HG02840 (cell line): ENCODE measurements around the gene SLC16A9.
"Not testable (repeated sequence)": the region's sequence is repeated elsewhere in the genome, so short reads cannot be mapped to it uniquely, and the experiment has no call there.

Source experiments
- ATAC-seq: cut with Tn5 transposase; IDR thresholded peaks from one replicate; pipeline ENCODE4 v1.9.1; 2021; ENCODE audit warnings: mild to moderate bottlenecking, moderate library complexity, moderate number of reproducible peaks; ENCODE audit not compliant: unreplicated experiment, low FRiP score

SLC16A9 gene, protein sequence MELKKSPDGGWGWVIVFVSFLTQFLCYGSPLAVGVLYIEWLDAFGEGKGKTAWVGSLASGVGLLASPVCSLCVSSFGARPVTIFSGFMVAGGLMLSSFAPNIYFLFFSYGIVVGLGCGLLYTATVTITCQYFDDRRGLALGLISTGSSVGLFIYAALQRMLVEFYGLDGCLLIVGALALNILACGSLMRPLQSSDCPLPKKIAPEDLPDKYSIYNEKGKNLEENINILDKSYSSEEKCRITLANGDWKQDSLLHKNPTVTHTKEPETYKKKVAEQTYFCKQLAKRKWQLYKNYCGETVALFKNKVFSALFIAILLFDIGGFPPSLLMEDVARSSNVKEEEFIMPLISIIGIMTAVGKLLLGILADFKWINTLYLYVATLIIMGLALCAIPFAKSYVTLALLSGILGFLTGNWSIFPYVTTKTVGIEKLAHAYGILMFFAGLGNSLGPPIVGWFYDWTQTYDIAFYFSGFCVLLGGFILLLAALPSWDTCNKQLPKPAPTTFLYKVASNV

GRCh38 chr10:59709395-59710125, at the start of gene SLC16A9:
Gene SLC16A9, minus strand, starts transcription at chr10:59709850. Its CDS starts 25,559 bp downstream, at chr10:59684291.
- ATAC-seq = peak; percentile 80

GRCh38 chr10:59757966-59758365, 48.3 kb upstream of the SLC16A9 start:
- no peak for ATAC-seq

DNA sequence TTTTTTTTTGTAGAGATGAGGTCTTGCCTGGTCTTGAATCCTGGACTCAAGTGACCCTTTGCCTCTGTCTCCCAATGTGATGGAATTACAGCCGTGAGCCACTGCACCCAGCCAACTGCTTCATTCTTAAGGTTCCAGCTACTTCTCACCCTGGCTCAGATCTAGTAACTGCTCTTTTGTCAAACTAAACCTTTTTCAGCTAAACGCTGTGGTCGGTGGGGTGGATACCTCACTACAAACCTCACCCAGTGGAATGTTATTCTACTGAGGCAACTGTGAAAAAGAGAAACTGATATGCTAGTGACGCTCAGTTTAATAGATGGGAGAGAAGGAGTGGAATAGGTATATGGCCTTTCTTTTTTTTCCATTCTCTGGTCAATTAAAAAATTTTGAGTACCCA, 45.3 kb upstream of the SLC16A9 start:
- no peak for ATAC-seq

GRCh38 chr10:59753267-59753666, 43.6 kb upstream of the SLC16A9 start, which contains the start of gene MRLN:
Gene MRLN, minus strand, starts transcription at chr10:59753455.
- ATAC-seq = no peak

DNA sequence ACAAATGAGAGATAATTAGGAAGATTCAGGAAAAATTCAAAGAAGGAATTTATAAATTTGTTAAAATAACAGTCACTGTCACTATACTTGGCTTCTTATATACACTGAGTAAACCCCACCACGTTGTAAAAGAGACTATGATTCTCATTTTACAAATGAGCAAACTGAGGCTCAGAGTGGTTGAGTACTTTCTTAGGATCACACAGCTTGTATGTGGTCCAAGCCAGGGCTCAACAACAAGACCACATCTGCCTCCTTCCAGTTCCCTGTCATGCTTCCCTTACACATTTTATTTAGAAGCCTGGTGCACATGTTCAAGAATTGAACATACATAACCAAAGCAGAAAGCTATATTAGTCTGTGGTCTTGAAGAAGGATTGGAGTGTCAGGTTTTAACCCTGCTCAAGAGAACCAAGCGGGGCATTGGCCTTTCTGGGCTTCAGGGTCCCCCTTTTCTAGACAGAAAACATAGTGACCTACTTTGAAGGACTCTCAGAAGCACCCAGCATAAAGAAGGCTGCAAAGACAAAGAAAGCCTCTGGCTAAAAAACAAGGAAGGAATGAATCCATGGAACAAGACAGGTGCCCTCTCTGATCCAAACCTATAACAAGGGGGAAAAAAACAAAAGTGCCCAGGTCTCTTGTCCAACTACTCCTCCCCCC, 42.8 kb upstream of the SLC16A9 start:
- ATAC-seq = no peak

DNA sequence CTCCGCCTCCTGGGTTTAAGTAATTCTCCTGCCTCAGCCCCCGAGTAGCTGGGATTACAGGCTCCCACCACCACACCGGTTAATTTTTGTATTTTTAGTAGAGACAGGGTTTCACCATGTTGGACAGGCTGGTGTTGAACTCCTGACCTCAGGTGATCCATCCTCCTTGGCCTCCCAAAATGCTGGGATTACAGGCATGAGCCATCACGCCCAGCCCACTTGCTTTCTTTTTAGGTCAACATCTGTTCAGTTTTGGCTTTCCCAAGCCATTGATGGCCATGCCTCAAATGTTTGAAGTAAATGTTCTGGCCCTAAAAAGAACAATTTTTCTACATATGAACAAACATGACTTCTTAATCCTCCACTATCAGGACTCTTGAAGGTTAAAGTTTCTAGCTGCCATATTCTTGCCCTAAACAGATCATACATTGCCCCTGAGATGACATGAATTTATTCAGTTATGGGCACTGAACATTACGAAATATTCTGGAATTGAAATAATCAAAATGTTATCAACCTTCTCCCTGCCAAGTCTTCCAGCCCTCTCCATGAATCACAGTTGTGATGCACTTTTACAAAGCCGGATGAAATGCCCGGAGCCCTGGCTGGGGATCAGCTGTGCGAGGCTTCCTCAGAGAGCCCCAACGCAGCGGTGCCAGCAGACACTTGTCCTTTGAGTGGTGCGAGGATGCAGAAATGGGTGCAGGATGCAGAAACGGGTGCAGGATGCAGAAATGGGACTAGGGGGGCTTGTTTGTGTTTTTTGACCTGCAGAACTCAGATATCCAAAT, 40.7 kb upstream of the SLC16A9 start:
- no peak for ATAC-seq

- ATAC-seq = no peak
These were observed 39.2 kb upstream of the SLC16A9 start for GRCh38 chr10:59748834-59749233.

GRCh38 chr10:59745163-59745650, 35.6 kb upstream of the SLC16A9 start:
- ATAC-seq = no peak

DNA sequence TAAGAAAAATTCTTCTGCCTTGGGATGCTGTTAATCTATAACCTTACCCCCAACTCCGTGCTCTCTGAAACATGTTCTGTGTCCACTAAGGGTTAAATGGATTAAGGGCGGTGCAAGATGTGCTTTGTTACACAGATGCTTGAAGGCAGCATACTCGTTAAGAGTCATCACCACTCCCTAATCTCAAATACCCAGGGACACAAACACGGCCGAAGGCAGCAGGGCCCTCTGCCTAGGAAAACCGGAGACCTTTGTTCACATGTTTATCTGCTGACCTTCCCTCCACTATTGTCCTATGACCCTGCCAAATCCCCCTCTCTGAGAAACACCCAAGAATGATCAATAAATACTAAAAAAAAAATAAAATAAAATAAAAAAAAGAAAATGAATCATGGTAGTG, 35.1 kb upstream of the SLC16A9 start:
- not testable (repeated sequence) for ATAC-seq

DNA sequence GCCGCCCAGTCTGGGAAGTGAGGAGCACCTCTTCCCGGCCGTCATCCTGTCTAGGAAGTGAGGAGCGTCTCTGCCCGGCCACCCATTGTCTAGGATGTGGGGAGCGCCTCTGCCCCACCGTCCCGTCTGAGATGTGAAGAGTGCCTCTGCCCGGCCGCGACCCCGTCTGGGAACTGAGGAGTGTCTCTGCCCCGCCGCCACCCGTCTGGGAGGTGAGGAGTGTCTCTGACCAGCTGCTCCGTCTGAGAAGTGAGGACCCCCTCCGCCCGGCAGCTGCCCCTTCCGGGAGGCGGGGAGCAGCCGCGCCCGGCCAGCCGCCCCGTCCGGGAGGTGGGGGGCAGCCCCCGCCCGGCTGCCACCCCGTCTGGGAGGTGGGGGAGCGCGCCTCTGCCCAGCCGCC, 34.5 kb upstream of the SLC16A9 start:
- not testable (repeated sequence) for ATAC-seq

DNA sequence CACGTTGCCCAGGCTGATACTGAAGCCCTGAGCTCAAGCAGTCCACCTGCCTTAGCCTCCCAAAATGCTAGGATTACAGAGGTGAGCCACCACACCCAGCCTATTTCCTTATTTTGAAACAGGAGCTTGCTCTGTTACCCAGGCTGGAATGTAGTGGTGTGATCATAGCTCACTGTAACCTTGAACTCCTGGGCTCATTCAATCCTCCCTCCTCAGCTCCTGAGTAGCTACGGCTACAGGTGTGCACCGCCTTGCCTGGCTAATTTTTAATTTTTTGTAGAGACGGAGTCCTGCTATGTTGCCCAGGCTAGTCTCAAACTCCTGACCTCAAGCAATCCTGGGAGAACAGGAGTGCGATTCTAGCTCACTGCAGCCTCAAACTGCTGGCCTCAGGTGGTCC, 31.9 kb upstream of the SLC16A9 start:
- no peak for ATAC-seq

DNA sequence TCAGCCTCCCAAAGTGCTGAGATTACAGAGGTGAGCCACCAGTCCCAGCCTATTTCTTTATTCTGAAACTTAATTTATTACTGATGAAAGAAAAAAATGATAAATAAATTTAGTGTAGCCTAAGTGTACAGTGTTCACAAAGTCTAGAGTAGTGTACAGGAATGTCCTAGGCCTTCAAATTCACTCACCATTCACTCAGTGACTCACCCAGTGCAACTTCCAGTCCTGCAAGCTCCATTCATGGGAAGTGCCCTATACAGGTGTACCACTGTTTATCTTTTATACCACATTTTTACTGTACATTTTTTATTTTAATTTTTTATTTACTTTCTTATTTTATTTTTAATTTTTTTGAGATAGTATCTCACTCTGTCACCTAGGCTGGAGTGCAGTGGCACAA, 31.4 kb upstream of the SLC16A9 start:
- ATAC-seq = no peak

DNA sequence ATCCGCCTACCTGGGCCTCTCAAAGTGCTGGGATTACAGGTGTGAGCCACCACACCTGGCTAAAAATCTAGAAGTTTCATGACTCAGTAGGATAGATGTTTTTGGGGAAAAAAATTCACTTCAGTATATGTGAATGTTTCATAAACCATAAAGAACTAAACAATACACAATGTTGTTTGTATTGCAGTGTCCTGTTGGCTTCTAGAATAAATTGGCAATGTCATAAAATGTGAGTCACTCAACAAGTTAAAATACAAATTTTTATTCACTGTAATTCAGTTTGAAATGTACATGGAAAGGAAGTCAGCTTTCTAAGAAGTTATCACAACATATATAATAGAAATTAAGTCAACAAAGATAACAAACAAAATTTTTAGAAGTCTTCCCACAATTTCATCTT, 27.1 kb upstream of the SLC16A9 start:
- no peak for ATAC-seq

DNA sequence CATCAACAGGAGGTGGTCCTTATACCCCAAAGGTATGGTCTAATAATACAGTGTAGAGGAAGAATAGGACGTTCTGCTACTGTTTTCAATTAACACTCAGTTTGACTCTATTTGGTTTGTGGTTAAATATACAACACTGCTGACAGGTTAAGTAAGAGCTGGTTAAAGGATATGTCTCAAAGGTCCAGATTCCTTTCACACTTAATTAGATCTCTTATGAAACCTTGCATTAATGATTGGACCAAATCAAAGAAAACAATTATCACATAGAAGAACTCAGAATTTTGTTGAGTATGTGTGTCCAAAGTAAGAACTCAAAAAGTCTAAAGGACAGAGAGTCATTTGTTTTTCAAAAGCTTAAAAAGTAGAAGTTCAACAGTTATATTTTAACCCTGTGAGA, 25.6 kb upstream of the SLC16A9 start:
- no peak for ATAC-seq

DNA sequence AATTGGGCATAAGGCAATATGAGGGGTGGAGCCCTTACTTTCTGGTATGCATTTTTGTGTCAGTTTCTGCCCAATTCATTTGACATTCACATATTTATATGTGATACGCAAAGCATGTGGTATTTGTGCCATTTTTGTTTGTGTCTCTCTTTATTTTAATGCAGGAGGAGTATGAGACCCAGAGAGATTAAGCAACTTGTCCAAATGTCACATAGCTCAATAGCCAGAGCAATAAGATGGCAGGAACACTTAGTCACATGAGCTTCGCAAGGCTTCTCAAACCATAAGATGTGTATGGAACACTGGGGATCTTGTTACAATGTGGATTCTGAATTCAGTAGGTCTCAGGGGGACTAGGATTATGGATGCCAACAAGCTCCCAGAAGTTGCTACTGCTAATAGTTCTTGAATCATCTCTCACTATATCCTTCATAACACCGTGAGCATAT, 24.4 kb upstream of the SLC16A9 start:
- ATAC-seq = no peak

DNA sequence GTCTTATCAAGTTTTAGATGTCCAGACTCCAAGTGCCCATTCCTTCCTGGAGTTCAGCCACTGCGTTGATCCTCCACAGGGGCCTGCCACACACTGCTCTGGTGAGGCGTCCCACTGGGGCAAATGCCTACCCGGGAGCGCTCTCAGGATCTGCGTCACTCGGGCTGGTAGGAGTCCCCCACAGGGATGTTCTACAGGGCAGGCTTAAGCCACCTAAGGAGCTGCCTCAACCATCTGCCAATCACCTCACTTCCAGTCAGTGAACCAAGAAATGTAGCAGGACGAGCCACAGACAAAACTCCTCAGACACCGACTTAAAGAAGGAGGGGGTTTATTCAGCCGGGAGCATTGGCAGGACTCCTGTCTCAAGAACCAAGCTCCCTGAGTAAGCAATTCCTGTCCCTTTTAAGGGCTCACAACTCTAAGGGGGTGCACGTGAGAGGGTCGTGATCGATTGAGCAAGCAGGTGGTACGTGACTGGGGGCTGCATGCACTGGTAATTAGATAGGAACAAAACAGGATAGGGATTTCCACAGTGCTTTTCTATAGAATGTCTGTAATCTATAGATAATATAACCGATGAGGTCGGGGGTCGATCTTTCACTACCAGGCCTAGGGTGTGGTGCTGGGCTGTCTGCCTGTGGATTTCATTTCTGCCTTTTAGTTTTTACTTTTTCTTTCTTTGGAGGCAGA, 23.8 kb upstream of the SLC16A9 start:
- not testable (repeated sequence) for ATAC-seq

DNA sequence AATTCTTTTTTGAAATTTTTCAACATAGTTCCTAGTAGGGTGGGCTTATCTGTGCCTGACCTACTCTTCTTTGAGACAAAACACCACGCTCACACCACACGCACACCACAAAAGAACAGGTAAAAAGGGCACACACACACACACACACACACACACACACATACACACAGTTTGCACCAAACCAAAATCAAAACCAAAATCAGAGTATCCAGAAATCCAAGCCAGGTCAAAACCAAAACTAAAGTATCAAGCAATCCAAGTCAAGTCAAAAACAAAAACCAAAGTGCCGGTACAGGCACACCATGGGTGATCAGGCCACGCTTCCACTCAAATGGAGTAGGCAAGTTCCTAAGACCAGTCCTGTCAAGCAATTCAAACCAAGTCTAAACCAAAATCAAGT, 23.2 kb upstream of the SLC16A9 start:
- ATAC-seq = not testable (repeated sequence)

- not testable (repeated sequence) for ATAC-seq
These were observed 19.5 kb upstream of the SLC16A9 start for GRCh38 chr10:59729167-59729566.
